ENCODE measurements around the gene CCNDBP1. TPM values are rescaled to one million over a fixed set of nuclear protein-coding genes. Genes with fewer than 3 reads are reported as not detected.
A peak's percentile ranks its signal among the peaks of the same experiment; 100 is the strongest.

CCNDBP1 gene
- total RNA-seq, 1 donor from 2014 or later, result 37.0 TPM

DNA sequence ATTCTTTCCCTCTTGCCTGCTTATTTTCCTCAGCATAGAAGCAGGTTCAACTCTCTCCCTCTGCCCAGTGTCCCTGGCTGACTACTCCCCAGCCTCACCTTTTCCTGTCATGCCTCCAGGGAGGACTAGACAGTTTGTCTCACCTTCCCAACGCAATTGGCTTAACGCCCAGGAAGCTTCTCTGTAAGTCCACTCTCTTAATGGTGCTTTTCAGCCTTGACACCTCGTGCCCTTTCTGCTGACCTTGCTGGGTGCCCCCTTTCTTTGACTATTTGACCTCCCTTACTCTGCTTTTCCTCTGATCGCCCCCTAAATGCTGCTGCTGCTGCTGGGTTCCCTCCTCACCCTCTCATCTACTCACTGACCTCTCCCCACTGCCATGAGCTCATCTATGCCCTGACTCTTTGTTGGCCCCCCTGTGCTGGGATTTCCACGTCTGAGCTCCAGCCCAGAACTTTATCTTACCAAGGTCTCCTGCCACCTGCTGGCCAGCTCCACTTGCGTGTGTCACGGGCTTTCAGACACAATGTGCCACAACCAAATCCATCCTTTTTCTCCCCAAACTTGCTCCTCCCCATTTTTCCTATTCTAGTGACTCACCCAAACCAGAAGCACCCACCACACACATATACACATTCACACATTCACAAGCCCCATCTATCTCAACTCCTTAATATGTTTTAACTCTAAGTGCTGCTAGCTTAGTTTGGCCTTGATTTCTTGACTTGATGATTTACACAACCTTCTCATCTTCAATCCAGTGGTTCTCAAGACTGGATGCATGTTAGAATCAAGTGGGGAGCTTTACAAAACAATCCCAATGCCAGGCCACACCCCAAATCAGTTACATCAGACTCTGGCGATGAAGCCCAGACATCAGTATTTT, 19.1 kb downstream of the CCNDBP1 start:
- H3K36me3 ChIP-seq (ENCODE audit: insufficient read depth, low read length), result no peaks in the 10 kb centered on the region
- peaks cover 23% of the 10 kb centered on the region for H3K27me3 ChIP-seq (ENCODE audit: insufficient read depth, low read length)
- Mint-ChIP-seq H3K36me3 (ENCODE audit: low read depth, unreplicated experiment) (peaks cover 7% of the 10 kb centered on the region), H3K4me1 (ENCODE audit: low read depth, unreplicated experiment) (peaks cover 1% of the 10 kb centered on the region), H3K9me3 (ENCODE audit: unreplicated experiment) (peaks cover 5% of the 10 kb centered on the region), H3K4me3 (ENCODE audit: unreplicated experiment) (no peak overlapping the region), H3K27me3 (ENCODE audit: low read depth, unreplicated experiment) (peaks cover 62% of the 10 kb centered on the region), H3K27ac (ENCODE audit: unreplicated experiment) (no peak overlapping the region)
- TF ChIP-seq, protein P1, sequence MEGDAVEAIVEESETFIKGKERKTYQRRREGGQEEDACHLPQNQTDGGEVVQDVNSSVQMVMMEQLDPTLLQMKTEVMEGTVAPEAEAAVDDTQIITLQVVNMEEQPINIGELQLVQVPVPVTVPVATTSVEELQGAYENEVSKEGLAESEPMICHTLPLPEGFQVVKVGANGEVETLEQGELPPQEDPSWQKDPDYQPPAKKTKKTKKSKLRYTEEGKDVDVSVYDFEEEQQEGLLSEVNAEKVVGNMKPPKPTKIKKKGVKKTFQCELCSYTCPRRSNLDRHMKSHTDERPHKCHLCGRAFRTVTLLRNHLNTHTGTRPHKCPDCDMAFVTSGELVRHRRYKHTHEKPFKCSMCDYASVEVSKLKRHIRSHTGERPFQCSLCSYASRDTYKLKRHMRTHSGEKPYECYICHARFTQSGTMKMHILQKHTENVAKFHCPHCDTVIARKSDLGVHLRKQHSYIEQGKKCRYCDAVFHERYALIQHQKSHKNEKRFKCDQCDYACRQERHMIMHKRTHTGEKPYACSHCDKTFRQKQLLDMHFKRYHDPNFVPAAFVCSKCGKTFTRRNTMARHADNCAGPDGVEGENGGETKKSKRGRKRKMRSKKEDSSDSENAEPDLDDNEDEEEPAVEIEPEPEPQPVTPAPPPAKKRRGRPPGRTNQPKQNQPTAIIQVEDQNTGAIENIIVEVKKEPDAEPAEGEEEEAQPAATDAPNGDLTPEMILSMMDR (IDR thresholded peaks at IDR 0.05; ENCODE audit: insufficient read depth, low read depth, low read length), result peak; percentile 52
- TF ChIP-seq EZH2 (IDR thresholded peaks at IDR 0.05; ENCODE audit: insufficient read depth, low read length), result no peak
- no peak overlapping the region for H3K27ac ChIP-seq (ENCODE audit: low read depth, low read length)
- H3K9me3 ChIP-seq (ENCODE audit: insufficient read depth, low read depth, low read length), result no peaks in the 10 kb centered on the region
- no peak overlapping the region for H3K4me3 ChIP-seq (ENCODE audit: insufficient read depth, low read depth, low read length)
- no peak overlapping the region for H3K4me2 ChIP-seq (ENCODE audit: low read length)
- H3K4me1 ChIP-seq (ENCODE audit: insufficient read depth, low read length), result no peaks in the 10 kb centered on the region
- no peak overlapping the region for H2AFZ ChIP-seq (ENCODE audit: low read depth, low read length)
- no peak overlapping the region for H3K9ac ChIP-seq (ENCODE audit: low read length)
- FAIRE-seq, result no peak
- H3K79me2 ChIP-seq (ENCODE audit: insufficient read depth, low read length), result no peaks in the 10 kb centered on the region
- H4K20me1 ChIP-seq (ENCODE audit: insufficient read depth, low read length), result no peaks in the 10 kb centered on the region
- DNase-seq (ENCODE audit: low read depth), result peak; percentile 49

DNA sequence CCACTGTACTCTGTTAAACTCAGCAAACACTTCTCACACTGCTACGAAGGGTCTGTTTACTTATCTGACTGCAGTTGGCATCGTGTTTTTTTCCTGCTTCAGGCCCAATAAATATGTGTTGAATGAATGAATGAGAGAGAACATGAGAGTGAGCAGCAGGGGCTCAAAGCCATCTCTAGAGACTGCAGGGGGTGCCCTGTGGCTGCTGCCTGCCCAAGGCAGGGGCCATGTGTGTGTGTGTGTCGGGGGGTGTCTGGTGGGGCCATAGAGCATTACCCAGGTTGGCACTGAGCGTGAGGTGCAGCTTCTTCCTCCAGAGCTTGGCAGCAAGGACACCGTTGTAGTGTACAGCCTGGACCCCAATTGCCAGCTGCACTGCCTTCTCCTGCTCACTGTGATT, 20.9 kb downstream of the CCNDBP1 start:
- Histone ChIP-seq H3K36me3 (ENCODE audit: insufficient read depth, low read length) (no peaks in the 10 kb centered on the region), H3K4me1 (ENCODE audit: insufficient read depth, low read length) (no peaks in the 10 kb centered on the region), H3K9me3 (ENCODE audit: insufficient read depth, low read depth, low read length) (no peaks in the 10 kb centered on the region), H3K79me2 (ENCODE audit: insufficient read depth, low read length) (no peaks in the 10 kb centered on the region), H3K27ac (ENCODE audit: low read depth, low read length) (no peak overlapping the region), H3K9ac (ENCODE audit: low read length) (no peak overlapping the region), H2AFZ (ENCODE audit: low read depth, low read length) (no peak overlapping the region), H3K27me3 (ENCODE audit: insufficient read depth, low read length) (peaks cover 29% of the 10 kb centered on the region), H4K20me1 (ENCODE audit: insufficient read depth, low read length) (no peaks in the 10 kb centered on the region), H3K4me2 (ENCODE audit: low read length) (no peak overlapping the region), H3K4me3 (ENCODE audit: insufficient read depth, low read depth, low read length) (no peak overlapping the region)
- H3K4me1 Mint-ChIP-seq (ENCODE audit: low read depth, unreplicated experiment), result peaks cover 1% of the 10 kb centered on the region
- no peak overlapping the region for H3K27ac Mint-ChIP-seq (ENCODE audit: unreplicated experiment)
- TF ChIP-seq, protein P1 (IDR thresholded peaks at IDR 0.05; ENCODE audit: insufficient read depth, low read depth, low read length), result no peak
- no peak for TF ChIP-seq EZH2 (IDR thresholded peaks at IDR 0.05; ENCODE audit: insufficient read depth, low read length)
- no peak for DNase-seq (ENCODE audit: low read depth)
- H3K36me3 Mint-ChIP-seq (ENCODE audit: low read depth, unreplicated experiment), result peaks cover 5% of the 10 kb centered on the region
- H3K9me3 Mint-ChIP-seq (ENCODE audit: unreplicated experiment), result peaks cover 2% of the 10 kb centered on the region
- no peak overlapping the region for H3K4me3 Mint-ChIP-seq (ENCODE audit: unreplicated experiment)
- FAIRE-seq, result no peak
- H3K27me3 Mint-ChIP-seq (ENCODE audit: low read depth, unreplicated experiment), result peaks cover 80% of the 10 kb centered on the region

DNA sequence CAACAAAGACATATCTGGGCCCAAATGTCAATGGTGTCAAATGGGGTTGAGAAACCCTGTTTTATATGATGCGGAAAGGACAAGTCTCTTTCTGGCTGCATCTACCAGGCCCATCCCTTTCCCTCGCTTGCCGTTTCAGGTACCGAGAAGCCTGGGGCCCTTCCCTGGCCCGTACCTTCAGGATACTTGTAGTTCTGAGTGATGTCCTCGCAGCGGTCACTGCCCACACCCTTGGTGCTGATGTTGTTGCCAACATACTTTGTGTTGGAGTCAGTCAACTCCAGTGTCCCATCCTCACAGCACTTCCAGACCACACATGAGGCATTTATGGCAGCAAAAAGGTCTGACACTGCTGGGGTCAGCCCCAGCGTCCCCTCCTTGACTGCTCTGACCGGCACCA, 21.8 kb downstream of the CCNDBP1 start:
- H3K9ac ChIP-seq (ENCODE audit: low read length), result no peak overlapping the region
- Mint-ChIP-seq H3K36me3 (ENCODE audit: low read depth, unreplicated experiment) (peaks cover 5% of the 10 kb centered on the region), H3K27ac (ENCODE audit: unreplicated experiment) (no peak overlapping the region), H3K4me1 (ENCODE audit: low read depth, unreplicated experiment) (peaks cover 1% of the 10 kb centered on the region), H3K27me3 (ENCODE audit: low read depth, unreplicated experiment) (peaks cover 79% of the 10 kb centered on the region), H3K9me3 (ENCODE audit: unreplicated experiment) (peaks cover 2% of the 10 kb centered on the region), H3K4me3 (ENCODE audit: unreplicated experiment) (no peak overlapping the region)
- no peaks in the 10 kb centered on the region for H3K36me3 ChIP-seq (ENCODE audit: insufficient read depth, low read length)
- H3K4me3 ChIP-seq (ENCODE audit: insufficient read depth, low read depth, low read length), result no peak overlapping the region
- H3K27me3 ChIP-seq (ENCODE audit: insufficient read depth, low read length), result peaks cover 29% of the 10 kb centered on the region
- H3K9me3 ChIP-seq (ENCODE audit: insufficient read depth, low read depth, low read length), result no peaks in the 10 kb centered on the region
- H3K4me2 ChIP-seq (ENCODE audit: low read length), result no peak overlapping the region
- H3K79me2 ChIP-seq (ENCODE audit: insufficient read depth, low read length), result no peaks in the 10 kb centered on the region
- no peak overlapping the region for H2AFZ ChIP-seq (ENCODE audit: low read depth, low read length)
- TF ChIP-seq EZH2 (IDR thresholded peaks at IDR 0.05; ENCODE audit: insufficient read depth, low read length), result no peak
- TF ChIP-seq, protein P1 (IDR thresholded peaks at IDR 0.05; ENCODE audit: insufficient read depth, low read depth, low read length), result no peak
- H3K4me1 ChIP-seq (ENCODE audit: insufficient read depth, low read length), result no peaks in the 10 kb centered on the region
- H3K27ac ChIP-seq (ENCODE audit: low read depth, low read length), result no peak overlapping the region
- DNase-seq (ENCODE audit: low read depth), result no peak
- FAIRE-seq, result no peak
- no peaks in the 10 kb centered on the region for H4K20me1 ChIP-seq (ENCODE audit: insufficient read depth, low read length)
